ENCODE results near the gene REXO1.

Gene REXO1

GRCh38 chr19:1766800-1767352 is 81.4 kb downstream of the REXO1 start:
- no peak for DNase-seq (ENCODE audit: low spot score)

GRCh38 chr19:1765904-1766799 is 82.1 kb downstream of the REXO1 start:
- DNase-seq (ENCODE audit: low spot score) = no peak

All from Ammon's horn (tissue), 1 donor.